ENCODE data around the gene ESRRA. TPM values are rescaled to one million over a fixed set of nuclear protein-coding genes. Genes with fewer than 3 reads are reported as not detected.

Gene ESRRA
- 15.2 TPM for polyA plus RNA-seq (2013, experiment 1 of 2; ENCODE audit: insufficient read length)
- 14.5 TPM for polyA plus RNA-seq (2013, experiment 2 of 2; ENCODE audit: insufficient read length)

GRCh38 chr11:64305075-64305690 lies at the start of gene ESRRA:
ESRRA (plus strand) TSS chr11:64305524; CDS start chr11:64307180, 1,656 bp downstream.
- DNase-seq = peak; percentile 97

GRCh38 chr11:64256300-64256699 lies 49.0 kb upstream of the ESRRA start:
- no peak for DNase-seq

GRCh38 chr11:64258356-64258755 lies 47.0 kb upstream of the ESRRA start:
- no peak for DNase-seq

- no peak for DNase-seq
Observed at GRCh38 chr11:64258946-64259532, 46.3 kb upstream of the ESRRA start.

GRCh38 chr11:64259533-64260067 lies 45.7 kb upstream of the ESRRA start:
- DNase-seq = no peak

- DNase-seq = no peak
Observed at GRCh38 chr11:64260147-64260708, 45.1 kb upstream of the ESRRA start.

- no peak for DNase-seq
Observed at GRCh38 chr11:64261556-64262080, 43.7 kb upstream of the ESRRA start.

- no peak for DNase-seq
Observed at GRCh38 chr11:64262271-64263002, 42.9 kb upstream of the ESRRA start.

GRCh38 chr11:64263021-64263946 lies 42.0 kb upstream of the ESRRA start:
- peak; percentile 22 for DNase-seq

- no peak for DNase-seq
Observed at GRCh38 chr11:64263947-64264317, 41.4 kb upstream of the ESRRA start.

GRCh38 chr11:64264371-64264852 lies 40.9 kb upstream of the ESRRA start:
- DNase-seq = no peak

- DNase-seq = no peak
Observed at GRCh38 chr11:64265176-64266160, 39.9 kb upstream of the ESRRA start.

GRCh38 chr11:64266339-64266738 lies 39.0 kb upstream of the ESRRA start:
- no peak for DNase-seq

GRCh38 chr11:64267207-64267945 lies 37.9 kb upstream of the ESRRA start:
- DNase-seq = no peak

- DNase-seq = peak; percentile 46
Observed at GRCh38 chr11:64268025-64268892, 37.1 kb upstream of the ESRRA start.

GRCh38 chr11:64268893-64269539 lies 36.3 kb upstream of the ESRRA start:
- peak; percentile 46 for DNase-seq

GRCh38 chr11:64269540-64270220 lies 35.6 kb upstream of the ESRRA start:
- peak; percentile 100 for DNase-seq

Measured in fibroblast of skin of scalp (primary cell).